ENCODE results near the gene RANGRF. TPM values are rescaled to one million over a fixed set of nuclear protein-coding genes. Genes with fewer than 3 reads are reported as not detected.

RANGRF gene
- total and polyA plus RNA-seq, 3 donors from 2014 or later: 37.5 to 163 (median 43.0) TPM

DNA sequence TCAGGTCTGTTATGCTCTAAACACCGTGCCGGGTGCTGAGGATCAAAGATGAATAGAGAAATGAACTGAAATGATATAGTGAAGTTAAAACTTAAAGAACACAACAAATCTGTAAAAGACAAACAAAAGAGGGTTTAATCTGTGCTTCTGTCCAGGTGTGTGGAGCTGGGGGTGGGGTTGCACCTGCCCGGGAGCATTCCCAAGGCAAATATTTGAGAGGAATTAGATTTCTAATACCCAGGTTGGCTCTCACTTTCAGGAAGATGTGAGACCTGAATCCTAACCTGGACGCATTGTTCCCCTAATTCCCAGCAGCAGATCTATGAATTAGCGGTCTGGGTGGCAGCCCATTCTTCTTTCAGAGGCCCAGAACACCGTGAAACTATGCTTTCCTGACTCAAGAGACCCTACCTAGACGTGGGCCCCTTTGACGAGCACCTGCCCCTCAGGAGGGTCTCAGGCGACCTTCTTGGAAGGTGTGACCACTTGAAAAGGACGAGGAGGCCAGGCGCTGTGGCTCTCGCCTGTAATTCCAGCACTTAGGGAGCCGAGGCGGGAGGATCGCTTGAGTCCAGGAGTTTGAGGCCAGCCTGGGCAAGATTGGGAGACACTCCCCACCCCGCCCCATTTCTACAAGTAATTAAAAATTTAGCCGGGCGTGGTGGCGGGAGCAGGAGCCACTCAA, 677 bp upstream of the RANGRF start:
- no peak for TF ChIP-seq CTCF (IDR thresholded peaks at IDR 0.05)
- no peak for TF ChIP-seq POLR2A (IDR thresholded peaks at IDR 0.05)
- peak overlapping the region; percentile 81 to 95 for H3K4me3 ChIP-seq
- peaks cover 7% of the 10 kb centered on the region for H3K4me1 ChIP-seq
- no peaks in the 10 kb centered on the region for H3K9me3 ChIP-seq
- DNase-seq: no peak
- WGBS, 2 donors: 28 to 29% methylated on average over 17 to 19 of the region's 19 CpGs
- intact Hi-C loops (cut with DNase I; ENCODE audit: low total_unique reads): no loop called here
- no peaks in the 10 kb centered on the region for H3K27me3 ChIP-seq
- peak overlapping the region; percentile 90 to 93 for H3K27ac ChIP-seq
- no peaks in the 10 kb centered on the region for H3K36me3 ChIP-seq (ENCODE audit: low read depth, missing control alignments)

- H3K4me3 ChIP-seq: peak overlapping the region; percentile 81 to 95
- H3K27me3 ChIP-seq: no peaks in the 10 kb centered on the region
- DNase-seq: no peak
- H3K27ac ChIP-seq: peak overlapping the region; percentile 90 to 93
- TF ChIP-seq CTCF (IDR thresholded peaks at IDR 0.05) (no peak), POLR2A (IDR thresholded peaks at IDR 0.05) (no peak)
- H3K36me3 ChIP-seq (ENCODE audit: low read depth, missing control alignments): no peaks in the 10 kb centered on the region
- peaks cover 7% of the 10 kb centered on the region for H3K4me1 ChIP-seq
- H3K9me3 ChIP-seq: no peaks in the 10 kb centered on the region
- WGBS, 2 donors: 0 to 3% methylated on average over 1 to 14 of the region's 17 CpGs
- intact Hi-C loops (cut with DNase I; ENCODE audit: low total_unique reads): no loop called here
These were observed 580 bp downstream of the RANGRF start for GRCh38 chr17:8289103-8289397.

- DNase-seq: no peak
These were observed 1.6 kb downstream of the RANGRF start for GRCh38 chr17:8290043-8290442.

DNA sequence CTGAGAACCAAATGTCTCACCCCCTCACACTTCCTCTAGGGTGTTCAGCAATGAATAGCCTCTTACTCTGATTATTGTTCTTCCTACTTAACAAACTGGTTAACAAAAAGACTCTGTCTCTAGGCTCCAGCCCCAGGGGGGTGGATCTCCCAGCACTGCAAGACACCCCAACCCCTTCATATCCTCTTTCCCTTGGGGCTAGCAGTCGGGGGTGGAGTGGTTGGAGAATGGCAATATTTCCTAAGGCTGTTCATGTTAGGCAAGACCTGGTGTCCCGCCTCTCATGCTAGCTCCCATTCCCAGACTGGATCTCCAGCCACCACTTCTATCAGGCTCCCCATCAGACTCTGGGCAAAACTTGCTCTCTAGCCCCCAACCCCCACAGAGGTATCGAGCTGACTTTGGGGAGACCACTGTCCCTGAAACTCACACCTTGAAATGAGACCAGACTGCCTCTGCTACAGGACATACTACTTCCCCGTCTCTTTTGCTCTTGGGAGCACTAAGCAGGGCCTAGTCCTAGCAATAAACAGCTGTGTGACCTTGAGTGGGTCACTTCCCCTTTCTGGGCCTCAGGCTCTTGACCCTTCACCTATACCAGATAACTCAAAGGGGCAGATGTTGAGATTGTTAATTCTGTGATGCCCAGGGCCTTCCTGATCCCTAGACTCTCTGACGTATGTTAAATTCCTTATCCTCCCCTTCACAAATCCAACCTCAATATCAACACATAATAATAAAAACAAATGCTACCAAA, 4.3 kb downstream of the RANGRF start:
- no peaks in the 10 kb centered on the region for H3K36me3 ChIP-seq (ENCODE audit: low read depth, missing control alignments)

More at GRCh38 chr17:8290043-8290442, 1.6 kb downstream of the RANGRF start:
- no peak for TF ChIP-seq POLR2A (IDR thresholded peaks at IDR 0.05)
- no peak for TF ChIP-seq CTCF (IDR thresholded peaks at IDR 0.05)
- peaks cover 7% of the 10 kb centered on the region for H3K4me1 ChIP-seq
- no peak overlapping the region for H3K4me3 ChIP-seq
- H3K27me3 ChIP-seq: no peaks in the 10 kb centered on the region
- H3K9me3 ChIP-seq: no peaks in the 10 kb centered on the region
- H3K27ac ChIP-seq: no peak overlapping the region
- no peaks in the 10 kb centered on the region for H3K36me3 ChIP-seq (ENCODE audit: low read depth, missing control alignments)
- WGBS, 2 donors: 41 to 48% methylated on average over 3 of the region's 3 CpGs
- intact Hi-C loops (cut with DNase I; ENCODE audit: low total_unique reads): no loop called here

More for the DNA sequence above, 4.3 kb downstream of the RANGRF start:
- intact Hi-C loops (cut with DNase I; ENCODE audit: low total_unique reads): no loop called here
- no peak for DNase-seq
- Histone ChIP-seq H3K4me1 (peaks cover 7% of the 10 kb centered on the region), H3K27ac (no peak overlapping the region), H3K9me3 (no peaks in the 10 kb centered on the region), H3K4me3 (no peak overlapping the region), H3K27me3 (no peaks in the 10 kb centered on the region)
- WGBS, 2 donors: 76 to 85% methylated on average over 5 of the region's 5 CpGs
- TF ChIP-seq CTCF (IDR thresholded peaks at IDR 0.05): no peak
- TF ChIP-seq POLR2A (IDR thresholded peaks at IDR 0.05): no peak
